Occipital lobe (tissue), 3 donors: ENCODE results near the gene SWT1. TPM values are rescaled to one million over a fixed set of nuclear protein-coding genes. Genes with fewer than 3 reads are reported as not detected.
"Not testable (repeated sequence)": the region's sequence is repeated elsewhere in the genome, so short reads cannot be mapped to it uniquely, and the experiment has no call there.

ENCODE experiments used
- DNase-seq: peaks from one replicate; lab custom pipeline; 2025; lab: John Stamatoyannopoulos, UW
- small RNA-seq: library from RNA; depleted of rRNA; stranded (forward); fragments of <200 nt; gene quantifications from one replicate; pipeline ENCODE3, GENCODE V24; 2014
- total RNA-seq: library from RNA; depleted of rRNA; stranded (reverse); fragments of >200 nt; gene quantifications from one replicate; pipeline ENCODE4 v1.2.3, GENCODE V29; 2014

SWT1 gene
- total RNA-seq, 1 donor from 2014 or later: 61.3 TPM

- no peak for DNase-seq
These were observed 161.6 kb downstream of the SWT1 start for GRCh38 chr1:185318431-185319138.

GRCh38 chr1:185319139-185319475 is 162.1 kb downstream of the SWT1 start:
- DNase-seq: no peak

- DNase-seq: not testable (repeated sequence)
These were observed 164.1 kb downstream of the SWT1 start for GRCh38 chr1:185321104-185321503.

GRCh38 chr1:185321653-185322221 is 164.8 kb downstream of the SWT1 start:
- not testable (repeated sequence) for DNase-seq

- DNase-seq: no peak
These were observed 165.7 kb downstream of the SWT1 start for GRCh38 chr1:185322636-185323035.

- no peak for DNase-seq
These were observed 167.2 kb downstream of the SWT1 start for GRCh38 chr1:185324118-185324517.

GRCh38 chr1:185325413-185325812 is 168.4 kb downstream of the SWT1 start:
- no peak for DNase-seq

GRCh38 chr1:185328255-185328654 is 171.3 kb downstream of the SWT1 start:
- DNase-seq: no peak

GRCh38 chr1:185334182-185334581 is 177.2 kb downstream of the SWT1 start:
- DNase-seq: no peak

- DNase-seq: no peak
These were observed 180.3 kb downstream of the SWT1 start for GRCh38 chr1:185337246-185337645.

GRCh38 chr1:185338719-185339622 is 182.0 kb downstream of the SWT1 start:
- DNase-seq: no peak

- DNase-seq: no peak
These were observed 184.3 kb downstream of the SWT1 start for GRCh38 chr1:185341196-185341781.

Small RNAs within 50 kb of the gene (small RNA-seq; reads per million reads assigned to genes)
- gene RF00019: not detected

Other genes starting within 250 kb of the SWT1 start
- 2.8 TPM for gene NIBAN1, start 182.7 kb upstream of the SWT1 start, total RNA-seq
- gene RNF2, start 111.6 kb upstream of the SWT1 start, total RNA-seq: 143 TPM
- 20.6 TPM for gene TRMT1L, start 214 bp upstream of the SWT1 start, total RNA-seq
- gene IVNS1ABP, start 160.1 kb downstream of the SWT1 start, total RNA-seq: 249 TPM